GM18909 (cell line): ENCODE measurements around the gene ATP5F1A.
"Not testable (repeated sequence)": the region's sequence is repeated elsewhere in the genome, so short reads cannot be mapped to it uniquely, and the experiment has no call there.

ENCODE experiments used
- ATAC-seq: cut with Tn5 transposase; IDR thresholded peaks from one replicate; pipeline ENCODE4 v1.9.1; 2021; ENCODE audit warnings: mild to moderate bottlenecking; ENCODE audit not compliant: unreplicated experiment, poor library complexity

The ATP5F1A gene

DNA sequence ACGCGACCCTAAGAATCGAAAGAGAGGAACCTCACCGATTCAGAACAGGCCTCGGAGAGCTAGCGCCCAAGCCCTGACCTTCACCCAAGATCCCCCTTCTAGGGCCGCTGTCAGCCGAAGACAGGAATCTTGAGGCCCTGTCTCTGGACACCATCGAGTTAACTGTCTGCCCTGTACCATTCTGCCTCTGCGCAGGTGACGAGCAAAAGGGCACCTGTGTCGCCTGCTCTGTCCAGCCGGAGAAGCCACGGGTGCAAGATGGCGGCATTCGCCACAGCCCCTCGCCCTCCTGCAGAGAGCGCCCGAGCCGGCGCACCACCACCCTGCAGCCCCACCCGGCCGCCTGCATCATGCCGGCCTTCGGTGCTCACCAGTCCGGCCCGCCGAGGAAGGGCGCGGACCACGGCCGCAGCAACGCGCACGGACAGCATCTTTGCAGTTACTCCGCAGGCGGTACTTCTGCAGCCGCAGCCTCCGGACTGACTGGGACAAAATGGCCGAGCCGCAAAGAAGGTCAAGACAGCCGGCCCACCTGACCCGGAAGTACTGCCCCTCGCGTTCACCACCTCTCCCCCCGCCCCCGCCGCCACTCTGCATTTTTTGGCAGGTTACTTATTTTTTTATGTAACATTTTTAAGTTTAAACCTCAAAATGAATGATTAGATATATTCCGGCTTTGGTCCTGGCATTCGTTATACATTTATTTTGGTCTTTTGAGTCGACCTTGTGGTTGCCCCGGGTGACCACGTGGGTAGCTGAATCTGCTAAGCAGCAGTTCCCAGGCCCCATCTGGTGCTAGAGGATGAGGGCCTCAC is at the start of gene ATP5F1A:
ATP5F1A (minus strand) TSS at position 496 of the 815 bp plus-strand sequence; CDS start at position 431, 65 bp downstream.
- ATAC-seq, result peak; percentile 88

DNA sequence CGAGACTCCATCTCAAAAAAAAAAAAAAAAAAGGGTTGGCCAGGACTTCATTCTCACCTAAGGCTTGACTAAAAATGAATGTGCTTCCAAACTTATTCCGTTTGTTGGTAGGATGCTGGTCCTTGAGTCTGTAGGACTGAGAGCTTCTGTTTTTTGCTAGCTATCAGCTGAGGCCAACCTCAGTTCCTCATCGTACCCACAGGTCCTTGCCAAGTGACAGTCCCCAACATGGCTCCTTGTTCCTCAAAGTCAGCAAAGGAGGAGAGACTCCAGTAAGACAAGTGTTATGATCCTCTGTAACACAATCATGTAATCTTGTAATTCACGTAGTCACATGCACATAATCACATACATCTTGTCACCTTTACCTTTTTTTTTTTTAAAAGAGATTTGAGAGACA is 43.1 kb upstream of the ATP5F1A start:
- ATAC-seq, result no peak

DNA sequence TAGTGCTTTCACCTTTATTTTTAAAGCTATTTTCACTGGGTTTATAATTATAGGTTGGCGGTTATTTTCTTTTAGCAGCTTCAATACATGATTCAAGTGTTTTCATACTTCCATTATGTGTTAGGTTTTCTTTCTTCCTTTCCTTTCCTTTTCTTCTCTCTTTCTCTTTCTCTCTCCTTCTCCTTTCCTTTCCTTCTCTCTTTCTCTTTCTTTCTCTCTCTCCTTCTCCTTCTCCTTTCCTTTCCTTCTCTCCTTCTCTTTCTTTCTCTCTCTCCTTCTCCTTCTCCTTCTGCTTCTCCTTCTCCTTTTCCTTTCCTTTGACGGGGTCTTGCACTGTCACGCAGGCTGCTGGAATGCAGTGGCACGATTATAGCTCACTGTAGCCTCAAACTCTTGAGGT is 42.1 kb upstream of the ATP5F1A start:
- ATAC-seq, result no peak

DNA sequence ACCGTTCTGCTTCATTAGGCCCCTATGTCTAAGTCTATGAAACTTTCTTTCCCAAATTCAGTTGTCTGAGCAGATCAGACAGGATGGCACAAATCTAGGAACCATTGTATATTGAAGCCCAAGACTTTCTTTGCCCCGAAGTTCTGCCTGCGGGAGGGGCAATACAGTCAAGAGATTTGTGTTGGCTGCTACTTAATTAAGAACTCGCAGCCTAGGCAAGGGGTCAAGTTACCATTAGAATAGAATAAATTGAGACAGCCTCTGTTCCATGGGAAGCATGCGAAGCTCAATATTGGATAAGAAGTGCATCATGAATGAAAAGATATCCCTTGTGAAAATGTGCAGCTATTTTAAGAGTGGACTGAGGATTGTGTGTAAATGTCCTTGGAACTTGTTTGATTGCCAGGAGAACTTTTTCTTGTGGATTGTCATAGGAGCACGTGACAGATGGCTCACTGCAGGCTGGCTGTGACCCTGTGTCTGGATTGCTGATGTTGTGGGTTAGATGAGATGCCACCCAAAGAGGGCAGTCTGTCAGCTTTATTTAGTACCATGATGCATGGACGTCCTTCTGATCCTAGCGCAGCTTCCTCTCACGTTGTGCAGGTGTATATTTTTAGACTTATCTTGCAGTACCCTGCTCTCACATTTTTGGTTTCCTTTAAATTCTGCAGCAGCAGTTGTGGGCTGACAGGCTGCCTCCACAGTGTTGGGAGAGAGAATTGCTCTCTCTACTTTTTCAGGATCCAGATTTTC is 37.0 kb upstream of the ATP5F1A start:
- ATAC-seq, result no peak

DNA sequence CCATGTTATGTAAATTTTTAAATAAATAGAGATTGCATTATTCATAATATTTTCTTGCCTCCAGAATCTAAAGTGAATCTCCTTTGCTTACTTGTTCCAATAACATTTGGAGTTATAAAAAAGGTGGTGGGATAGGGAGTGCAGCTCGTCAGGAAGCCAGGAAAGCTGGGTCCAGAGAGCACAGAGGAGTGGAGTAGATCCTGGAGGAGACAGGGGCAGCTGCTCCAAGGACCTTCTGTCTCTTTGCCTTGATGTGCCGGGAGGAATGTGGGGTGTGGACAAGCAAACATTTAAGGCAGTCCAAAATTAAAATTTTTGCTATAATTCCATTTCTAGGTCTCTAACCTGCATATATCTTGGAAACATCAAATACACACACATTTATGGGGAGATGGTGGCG is 35.4 kb upstream of the ATP5F1A start:
- no peak for ATAC-seq

DNA sequence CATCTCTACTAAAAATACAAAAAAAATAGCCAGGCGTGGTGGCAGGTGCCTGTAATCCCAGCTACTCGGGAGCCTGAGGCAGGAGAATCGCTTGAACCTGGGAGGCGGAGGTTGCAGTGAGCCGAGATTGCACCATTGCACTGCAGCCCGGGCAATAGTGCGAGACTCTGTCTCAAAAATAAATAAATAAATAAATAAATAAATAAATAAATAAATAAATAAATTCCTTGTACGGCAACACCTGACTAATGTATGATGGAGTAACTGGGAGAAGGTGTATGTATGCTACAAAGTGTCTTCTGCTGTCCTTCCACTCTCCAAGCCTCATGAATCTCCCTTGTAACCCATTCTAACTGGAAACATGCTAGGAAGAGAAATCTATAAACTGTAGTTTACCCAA is 32.5 kb upstream of the ATP5F1A start:
- ATAC-seq, result not testable (repeated sequence)

DNA sequence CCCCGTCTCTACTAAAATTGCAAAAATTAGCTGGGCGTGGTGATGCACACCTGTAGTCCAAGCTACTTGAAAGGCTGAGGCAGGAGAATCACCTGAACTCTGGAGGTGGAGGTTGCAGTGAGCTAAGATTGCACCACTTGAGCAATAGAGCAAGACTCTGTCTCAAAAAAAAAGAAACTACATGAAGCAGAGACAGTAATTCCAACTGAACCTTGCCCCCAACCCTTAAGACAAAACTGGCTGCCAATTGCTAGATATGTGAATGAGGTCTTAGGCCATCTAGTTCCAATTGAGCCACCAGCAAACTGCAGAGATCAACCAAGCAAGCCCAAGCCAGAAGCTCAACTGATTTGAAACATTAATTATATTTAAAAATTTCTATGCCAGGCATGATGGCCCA is 32.0 kb upstream of the ATP5F1A start:
- no peak for ATAC-seq

DNA sequence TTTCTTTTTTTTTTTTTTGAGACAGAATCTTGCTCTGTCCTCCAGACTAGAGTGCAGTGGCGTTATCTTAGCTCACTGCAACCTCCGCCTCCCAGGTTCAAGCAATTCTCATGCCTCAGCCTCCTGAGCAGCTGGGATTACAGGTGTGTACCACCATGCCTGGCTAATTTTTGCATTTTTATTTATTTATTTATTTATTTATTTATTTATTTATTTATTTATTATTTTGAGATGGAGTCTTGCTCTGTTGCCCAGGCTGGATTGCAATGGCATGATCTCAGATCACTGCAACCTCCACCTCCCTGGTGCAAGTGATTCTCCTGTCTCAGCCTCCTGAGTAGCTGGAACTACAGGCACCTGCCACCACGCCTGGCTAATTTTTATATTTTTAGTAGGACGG is 28.5 kb upstream of the ATP5F1A start:
- not testable (repeated sequence) for ATAC-seq

DNA sequence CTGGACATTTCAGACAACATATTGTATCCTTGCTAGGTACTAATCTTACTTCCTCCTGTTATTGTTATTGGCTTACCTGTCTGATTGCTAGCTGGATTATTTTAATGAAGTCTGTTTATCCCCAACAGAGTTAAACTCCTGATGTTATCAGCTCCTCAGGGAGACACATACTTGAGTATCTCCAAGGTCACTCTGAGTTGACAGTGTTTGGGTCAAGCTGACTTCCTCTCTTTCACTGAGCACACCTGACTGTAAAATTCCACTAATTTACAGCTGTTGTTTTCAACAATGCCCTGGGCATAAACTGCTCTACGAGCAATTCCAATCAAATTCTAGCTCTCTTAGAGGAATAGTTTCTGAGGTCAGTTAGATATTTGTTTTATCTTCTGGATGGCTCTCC is 15.7 kb upstream of the ATP5F1A start:
- no peak for ATAC-seq

DNA sequence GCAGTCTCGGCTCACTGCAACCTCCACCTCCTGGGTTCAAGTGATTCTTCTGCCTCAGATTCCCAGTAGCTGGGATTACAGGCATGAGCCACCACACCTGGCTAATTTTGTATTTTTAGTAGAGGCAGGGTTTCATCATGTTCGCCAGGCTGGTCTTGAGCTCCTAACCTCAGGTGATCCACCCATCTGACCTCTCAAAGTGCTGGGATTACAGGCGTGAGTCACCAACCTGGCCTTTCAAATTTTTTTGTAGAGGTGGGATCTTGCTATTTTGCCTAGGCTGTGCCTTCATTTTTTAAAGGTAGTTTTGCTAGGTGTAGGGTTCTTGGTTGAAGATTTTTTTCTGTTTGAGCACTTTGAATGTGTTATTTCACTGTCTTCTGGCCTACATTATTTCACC is 12.3 kb upstream of the ATP5F1A start:
- ATAC-seq, result no peak

DNA sequence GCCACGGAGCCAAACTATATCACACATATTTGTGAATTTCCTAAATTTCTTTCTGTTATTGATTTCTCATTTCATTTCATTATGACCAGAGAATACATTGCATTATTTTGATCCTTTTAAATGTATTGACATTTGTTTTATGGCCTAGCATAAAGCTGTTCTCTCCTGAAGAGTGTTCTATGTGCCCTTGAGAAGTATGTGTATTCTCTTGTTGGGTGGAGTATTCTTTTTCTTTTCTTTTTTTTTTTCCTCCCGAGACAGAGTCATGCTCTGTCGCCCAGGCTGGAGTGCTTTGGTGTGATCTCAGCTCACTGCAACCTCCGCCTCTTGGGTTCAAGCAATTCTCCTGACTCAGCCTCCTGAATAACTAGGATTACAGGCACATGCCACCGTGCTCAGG is 11.3 kb upstream of the ATP5F1A start:
- ATAC-seq, result no peak

DNA sequence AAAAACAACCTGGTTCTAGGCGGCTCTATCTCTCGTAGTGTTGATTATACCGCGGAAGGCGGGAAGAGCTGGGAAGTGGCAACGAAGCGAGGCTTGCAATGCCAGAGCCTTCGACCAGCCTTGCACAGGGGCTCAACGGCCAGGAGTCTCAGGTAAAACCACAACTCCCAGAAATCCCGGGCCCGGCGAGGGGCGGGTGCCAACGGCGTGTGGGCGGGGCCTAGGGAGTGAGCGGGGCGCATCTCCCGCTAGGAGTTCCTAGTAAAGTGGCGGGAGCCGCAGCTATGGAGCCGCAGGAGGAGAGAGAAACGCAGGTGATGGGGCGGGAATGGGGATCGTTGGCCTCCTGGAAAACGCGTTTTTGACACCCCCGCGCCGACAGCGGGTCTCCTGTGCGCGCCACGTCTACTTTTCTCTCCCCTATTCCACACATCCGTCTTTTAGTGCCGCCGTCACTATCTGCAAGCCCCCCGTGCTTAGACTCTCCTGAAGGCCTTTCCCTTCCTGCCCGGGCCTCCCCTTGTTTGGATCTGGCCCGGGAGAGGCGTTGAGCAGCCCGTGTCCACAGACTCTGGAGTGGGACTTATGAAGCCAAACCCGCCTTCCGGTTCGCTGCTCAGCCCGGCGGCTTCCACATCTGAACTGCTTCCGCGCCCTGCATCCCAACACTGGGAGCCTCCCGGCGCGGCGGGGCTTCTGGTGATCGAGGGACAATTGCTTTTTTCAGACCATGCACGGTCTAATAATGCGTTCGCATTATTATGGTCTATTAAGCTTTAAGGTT is 6.2 kb upstream of the ATP5F1A start, which contains the start of gene HAUS1:
HAUS1 (plus strand) TSS at position 258 of the 784 bp plus-strand sequence; CDS start at position 285, 27 bp downstream.
- ATAC-seq, result peak; percentile 93

DNA sequence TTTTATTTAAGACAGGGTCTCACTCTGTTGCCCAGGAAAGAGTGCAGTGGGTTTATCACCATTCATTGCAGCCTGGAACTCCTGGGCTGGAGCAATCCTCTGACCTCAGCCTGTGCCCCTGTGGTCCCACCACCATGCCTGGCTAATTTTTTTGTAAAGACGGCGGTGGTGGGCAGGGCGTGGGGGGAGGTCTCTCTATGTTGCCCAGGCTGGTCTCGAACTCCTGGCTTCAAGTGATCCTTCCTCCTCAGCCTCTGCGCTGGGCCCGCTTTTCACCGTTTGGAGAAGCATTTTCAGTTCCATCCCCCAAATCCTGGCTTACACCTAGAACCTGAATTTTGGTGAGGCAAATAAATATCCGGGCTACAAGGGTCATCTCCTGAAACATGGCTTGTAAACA is 1.4 kb upstream of the ATP5F1A start:
- ATAC-seq, result no peak

DNA sequence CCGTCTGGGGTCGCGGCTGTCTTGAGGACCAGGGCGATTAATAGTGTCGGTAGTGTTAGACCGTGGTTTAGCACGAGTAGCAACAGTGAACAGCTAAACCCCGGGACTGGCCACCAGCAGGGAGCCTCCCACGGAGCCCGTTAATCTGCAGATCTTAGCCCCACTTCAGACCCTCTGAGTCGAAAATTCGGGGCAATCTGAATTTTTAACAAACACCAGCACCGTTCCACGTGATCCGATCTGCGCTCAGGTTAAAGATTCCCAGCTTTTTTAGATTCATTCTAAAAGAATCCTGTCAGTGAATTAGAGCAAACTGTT is 479 bp upstream of the ATP5F1A start:
- ATAC-seq, result peak; percentile 1

DNA sequence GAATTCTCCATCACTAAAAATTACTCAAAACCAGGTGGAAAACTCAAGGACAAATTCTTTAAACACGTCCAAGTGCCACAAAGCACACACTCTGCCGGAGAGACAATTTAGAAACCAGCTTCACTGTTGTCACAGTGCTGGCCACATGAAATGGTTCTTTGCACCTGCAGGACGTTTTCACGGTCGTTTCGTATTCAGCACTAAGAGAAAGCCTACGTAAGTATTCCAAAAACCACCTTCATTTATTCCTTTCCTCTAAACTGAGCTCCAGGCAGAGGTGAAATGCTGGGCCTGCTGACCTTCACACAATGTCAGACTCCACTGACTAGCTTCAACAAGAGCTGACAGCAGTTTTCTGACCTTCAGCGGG is 680 bp downstream of the ATP5F1A start:
- ATAC-seq, result peak; percentile 31

DNA sequence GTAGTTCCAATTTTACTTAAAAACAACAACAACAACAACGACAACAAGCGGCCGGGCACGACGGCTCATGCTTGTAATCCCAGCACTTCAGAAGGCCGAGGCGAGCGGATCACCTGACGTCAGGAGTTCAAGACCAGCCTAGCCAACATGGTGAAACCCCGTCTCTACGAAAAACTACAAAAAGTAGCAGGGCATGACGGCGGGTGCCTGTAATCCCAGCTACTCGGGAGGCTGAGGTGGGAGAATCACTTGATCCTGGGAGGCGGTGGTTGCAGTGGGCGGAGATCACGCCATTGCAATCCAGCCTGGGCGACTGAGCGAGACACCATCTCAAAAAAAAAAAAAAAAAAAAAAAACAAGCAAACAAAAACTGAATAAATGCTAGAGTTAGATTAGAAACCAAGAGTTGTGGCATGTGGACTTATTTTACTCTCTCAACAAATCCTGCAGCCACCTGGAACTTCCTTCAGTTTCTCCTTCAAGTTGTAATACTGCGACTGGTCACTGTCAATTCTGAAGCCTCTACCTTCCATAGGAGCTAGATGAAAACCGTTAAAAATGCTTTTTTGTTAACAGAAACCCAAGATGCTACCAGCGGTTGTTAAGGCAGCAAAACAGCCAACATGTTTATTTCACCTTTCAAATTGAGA is 1.3 kb downstream of the ATP5F1A start:
- ATAC-seq, result no peak

DNA sequence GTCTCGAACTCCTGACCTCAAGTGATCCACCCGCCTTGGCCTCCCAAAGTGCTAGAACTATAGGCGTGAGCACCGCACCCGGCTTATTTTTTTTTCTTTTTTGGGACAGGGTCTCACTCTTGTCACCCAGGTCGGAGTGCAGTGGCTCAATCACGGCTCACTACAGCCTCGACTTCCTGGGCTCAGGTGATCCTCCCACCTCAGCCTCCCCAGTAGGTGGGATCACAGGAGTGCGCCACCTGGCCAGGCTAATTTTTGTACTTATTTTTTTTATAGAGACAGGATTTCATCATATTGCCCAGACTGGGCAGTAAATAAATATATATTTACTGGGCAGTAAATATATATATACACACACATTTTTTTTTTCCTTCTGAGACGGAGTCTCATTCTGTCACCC is 2.6 kb downstream of the ATP5F1A start:
- ATAC-seq, result no peak

DNA sequence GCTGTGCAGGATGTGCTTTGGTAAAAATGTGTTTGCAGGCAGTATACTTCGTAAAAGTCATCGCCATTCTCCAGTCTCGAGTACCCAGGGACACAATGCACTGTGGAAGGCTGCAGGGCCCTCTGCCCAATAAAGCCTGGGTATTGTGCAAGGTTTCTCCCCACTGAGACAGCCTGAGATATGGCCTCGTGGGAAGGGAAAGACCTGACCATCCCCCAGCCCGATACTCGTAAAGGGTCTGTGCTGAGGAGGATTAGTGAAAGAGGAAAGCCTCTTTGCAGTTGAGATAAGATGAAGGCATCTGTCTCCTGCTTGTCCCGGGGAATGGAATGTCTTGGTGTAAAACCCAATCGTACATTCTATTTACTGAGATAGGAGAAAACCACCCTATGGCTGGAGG is 9.6 kb downstream of the ATP5F1A start:
- ATAC-seq, result not testable (repeated sequence)

DNA sequence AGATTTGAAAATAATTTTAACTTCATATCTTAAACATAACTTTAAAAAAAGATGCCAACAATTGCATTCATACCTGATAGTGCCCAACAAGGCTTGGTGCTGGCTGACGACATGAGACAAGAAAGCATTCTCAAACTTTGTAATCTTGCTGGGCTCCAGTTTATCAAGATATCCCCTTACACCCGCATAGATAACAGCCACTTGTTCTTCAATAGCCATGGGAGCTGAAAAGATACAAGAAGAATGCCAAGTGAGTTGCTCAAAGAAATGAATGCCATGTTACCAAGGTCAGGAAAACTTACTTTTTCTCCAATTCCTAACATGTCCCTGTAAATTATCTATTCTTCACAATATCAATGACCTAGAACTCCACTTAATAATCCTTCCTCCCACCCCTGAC is 13.7 kb downstream of the ATP5F1A start:
- ATAC-seq, result no peak

DNA sequence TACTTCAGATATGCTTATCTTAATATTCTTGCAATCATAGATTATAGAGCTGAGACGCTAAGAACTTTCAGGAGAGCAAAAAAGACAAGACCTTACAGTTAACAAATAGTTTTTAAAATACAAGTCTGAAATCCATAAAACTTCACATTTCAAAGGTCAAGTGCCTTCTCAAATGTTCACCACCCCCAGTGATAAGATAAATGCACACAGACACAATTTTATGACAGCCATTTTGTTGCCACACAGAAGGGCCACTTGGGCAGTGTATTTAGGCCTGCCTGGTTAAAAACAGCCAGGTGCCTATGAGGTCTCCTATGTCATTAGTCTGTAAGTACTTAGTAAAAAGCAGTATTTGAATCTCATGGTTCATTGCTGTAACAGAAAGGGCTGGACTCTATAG is 17.9 kb downstream of the ATP5F1A start:
- no peak for ATAC-seq

DNA sequence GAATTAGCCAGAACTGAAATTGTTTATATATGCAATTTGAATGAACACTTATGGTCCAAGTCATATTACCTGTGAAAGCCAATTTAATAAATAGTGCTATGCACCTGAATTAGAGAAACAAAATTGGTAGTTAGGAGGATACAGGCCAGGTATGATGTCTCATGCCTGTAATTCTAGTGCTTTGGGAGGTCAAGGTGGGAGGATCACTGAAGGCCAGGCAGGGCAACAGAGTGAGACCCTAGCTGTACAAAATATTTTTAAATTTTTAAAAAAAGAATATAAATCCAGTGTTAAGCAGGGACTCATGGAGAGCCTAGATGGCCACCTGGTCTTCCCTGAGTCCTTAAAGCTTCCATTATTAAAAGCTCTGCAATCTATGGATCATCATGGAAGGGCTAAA is 18.8 kb downstream of the ATP5F1A start:
- no peak for ATAC-seq
